Fibroblast of skin of abdomen (primary cell): ENCODE measurements around the gene GAL.

Source experiments
- DNase-seq: peaks from one replicate; pipeline ENCODE4 v3.0.0-alpha.2; 2013

Gene GAL

DNA sequence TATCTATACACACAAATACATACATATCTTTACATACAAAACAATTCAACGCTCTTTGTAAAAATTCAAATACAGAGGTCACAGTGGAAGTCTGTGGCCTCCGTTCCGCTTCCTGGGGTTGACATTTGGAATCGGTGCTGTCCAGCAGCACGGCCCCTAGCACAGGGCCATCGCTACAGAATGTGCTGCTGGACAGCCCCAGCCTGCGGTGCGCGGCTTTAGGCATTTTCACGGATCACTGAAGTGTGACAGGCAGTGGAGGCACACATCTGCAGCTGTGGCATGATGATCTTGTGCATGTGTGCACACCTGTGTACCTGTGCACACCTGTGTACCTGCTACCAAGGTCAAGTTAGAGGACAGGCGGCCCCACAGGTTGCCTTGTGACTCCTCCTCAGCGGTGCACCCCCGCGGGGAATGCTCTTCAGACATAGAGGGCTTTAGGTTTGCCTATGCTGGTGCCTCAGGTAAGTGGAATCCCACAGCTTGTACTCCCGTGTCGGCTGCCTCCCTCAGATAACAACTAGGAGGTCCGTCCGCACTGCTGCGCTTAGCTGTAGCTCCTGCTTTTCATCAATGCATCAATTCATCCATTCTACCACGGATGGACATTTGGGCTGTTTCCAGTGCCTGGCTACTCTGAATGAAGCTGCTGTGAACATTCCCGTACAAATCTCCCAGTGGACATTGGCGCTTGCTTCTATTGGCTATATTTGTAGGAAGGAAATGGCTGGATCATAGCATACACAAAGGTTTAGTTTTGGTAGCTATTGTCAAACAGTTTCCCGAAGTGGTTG lies 29.9 kb downstream of the GAL start:
- DNase-seq, result no peak

DNA sequence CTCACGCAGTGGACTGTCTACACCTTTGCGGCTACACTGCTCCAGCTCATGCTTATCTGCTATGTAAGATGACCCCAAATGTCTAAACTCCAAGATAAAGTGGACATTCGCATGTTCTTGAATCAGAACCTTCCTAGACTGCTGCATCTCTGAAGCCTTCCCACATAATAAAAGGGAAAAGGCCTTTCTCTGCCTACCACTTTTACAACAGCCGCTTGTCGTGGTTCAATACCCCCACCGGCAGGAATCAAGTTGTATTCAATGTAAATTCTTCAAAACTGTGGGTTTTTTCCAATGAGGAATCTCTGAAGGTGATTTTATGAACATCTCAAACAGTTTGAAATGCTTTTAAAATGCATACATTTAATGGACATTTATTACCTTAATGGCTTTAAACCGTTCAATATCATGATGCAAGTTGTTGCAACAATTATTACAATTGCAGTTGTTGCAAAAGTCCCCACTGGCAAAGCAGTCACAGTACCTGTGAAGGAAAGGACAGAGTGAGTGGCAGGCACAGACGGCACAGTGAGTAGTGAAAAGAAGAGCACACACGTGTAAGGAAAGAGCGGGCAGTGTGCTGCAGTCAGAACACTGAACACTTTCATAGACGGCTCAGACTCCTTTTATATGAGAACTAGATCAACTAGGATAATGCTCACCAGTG lies 31.2 kb downstream of the GAL start:
- no peak for DNase-seq

DNA sequence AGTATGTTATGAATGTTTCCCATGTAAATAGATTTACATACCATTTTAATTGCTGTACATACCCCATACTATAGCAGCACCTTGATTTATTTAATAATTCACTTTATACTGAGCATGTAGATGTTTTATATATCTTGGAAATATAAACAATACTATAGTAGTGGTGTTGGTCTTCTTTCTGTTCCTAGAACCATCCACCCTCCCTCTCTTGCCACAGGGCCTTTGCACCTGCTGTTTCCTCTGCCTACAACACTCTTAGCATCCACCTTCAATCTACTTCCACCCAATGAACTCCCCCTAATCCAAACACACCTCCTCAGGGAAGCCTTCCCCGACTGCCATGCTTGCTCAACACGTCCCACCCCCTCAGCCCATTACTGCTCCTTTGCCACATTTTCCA lies 36.7 kb downstream of the GAL start:
- no peak for DNase-seq

DNA sequence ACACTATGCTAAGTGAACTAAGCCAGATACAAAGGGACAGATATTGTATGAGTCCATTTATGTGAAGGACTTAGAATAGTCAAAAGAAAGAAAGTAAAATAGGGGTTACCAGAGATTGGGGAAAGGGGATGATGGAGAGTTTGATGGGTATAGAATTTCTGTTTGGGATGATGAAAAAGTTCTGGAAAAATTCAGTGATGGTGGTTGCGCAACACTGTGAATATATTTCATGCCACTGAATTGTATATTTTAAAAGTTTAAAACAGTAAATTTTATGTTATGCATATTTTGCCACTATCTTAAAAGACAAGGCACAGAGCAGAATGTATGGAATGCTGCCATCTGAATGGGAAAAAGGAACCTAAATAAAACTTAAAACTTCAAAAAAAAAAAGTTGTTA lies 37.8 kb downstream of the GAL start:
- DNase-seq, result no peak

DNA sequence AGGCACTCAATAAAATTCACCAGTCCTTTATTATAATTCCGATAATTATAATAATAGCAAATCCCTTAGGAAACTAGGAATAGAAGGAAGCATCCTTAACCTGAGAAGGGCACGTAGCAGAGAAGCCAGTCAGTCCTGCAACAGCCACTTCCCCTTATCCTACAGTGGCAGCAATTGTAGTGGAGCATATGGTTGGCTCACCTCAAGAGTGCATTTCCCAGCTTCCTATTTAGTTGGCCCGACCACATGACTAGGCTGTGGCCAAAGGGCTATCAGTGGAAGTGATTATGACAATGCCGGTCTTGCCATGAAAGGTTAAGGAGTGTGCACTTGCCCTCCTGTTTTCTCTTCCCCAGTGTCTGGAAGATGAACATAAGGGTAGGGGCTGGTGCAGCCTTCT lies 39.9 kb downstream of the GAL start:
- no peak for DNase-seq

DNA sequence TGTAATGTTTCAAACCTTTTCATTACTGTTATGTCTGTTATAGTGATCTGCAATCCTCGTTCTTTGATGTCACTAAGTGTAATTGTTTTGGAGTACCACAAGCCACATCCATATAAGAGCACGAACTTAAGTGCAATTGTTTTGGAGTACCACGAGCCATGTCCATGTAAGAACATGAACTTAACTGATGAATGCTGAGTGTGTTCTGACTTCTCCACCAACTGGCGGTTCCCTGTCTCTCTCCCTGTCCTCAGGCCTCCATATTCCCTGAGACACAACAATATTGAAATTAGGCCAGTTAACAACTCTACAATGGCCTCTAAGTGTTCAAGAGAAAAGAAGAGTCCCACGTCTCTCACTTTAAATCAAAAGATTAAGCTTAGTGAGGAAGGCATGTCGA lies 43.4 kb downstream of the GAL start:
- no peak for DNase-seq

DNA sequence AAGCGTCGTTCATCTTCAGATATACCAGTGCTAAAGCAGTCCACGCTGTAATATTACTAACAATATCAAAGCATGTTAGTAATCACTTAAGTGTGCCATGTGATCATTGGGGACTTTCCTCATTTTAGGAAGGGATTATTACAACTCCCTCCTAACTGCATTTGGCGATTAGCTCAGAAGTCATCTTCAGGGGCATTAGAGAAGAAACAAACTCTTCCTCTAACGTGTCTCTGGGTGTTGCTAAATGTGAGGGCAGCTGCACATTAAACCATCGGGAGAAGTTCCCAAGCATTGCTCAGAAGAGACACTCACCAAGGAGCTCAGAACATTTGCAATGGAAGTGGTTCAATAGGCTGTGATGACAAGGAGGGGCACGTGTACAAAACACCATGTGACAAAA lies 49.8 kb downstream of the GAL start:
- DNase-seq, result no peak

DNA sequence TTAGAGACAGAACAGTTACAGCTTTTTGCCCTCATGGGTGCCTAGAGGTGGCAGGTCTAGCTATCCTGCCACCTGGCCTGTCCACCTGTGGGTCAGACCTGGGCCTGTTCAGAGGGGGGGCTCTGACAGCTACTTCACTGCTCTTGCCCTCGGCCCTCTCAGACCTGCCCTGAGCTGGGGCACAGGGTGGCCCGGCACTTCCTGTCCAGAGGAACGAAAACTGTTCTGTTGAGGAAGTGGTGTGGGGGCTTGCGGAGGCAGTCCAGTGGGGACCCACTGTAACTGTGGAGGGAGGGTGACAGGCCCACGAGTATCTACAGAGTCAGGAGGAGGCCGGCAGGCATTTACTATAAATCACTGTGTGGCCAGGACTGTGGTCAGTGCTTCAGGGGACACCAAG lies 50.8 kb downstream of the GAL start:
- no peak for DNase-seq

DNA sequence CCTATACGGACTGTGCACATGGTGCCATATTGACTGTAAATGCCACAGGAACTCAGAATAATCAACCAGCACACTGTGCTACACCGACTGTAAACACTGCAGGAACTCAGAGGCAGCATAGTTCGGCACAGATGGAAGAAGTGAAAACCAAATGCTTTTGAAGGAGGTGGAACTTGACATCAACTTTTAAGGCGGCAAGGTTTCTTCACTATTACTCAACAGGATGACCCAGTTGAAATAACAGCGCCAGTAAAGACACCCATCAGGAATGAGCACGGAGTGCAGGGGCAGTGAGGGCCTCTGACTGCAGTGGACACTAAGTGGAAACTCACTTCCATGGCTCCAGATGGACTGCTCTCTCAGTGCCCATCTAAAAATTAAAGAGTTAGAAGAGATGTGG lies 51.3 kb downstream of the GAL start:
- DNase-seq, result no peak
